ENCODE data around the gene SH3TC1. TPM values are rescaled to one million over a fixed set of nuclear protein-coding genes. Genes with fewer than 3 reads are reported as not detected.

Gene SH3TC1
- polyA plus RNA-seq, 3 donors = 36.9 to 85.7 (median 41.9) TPM

- H3K9me3 Mint-ChIP-seq = peaks cover 0 to 2% (median 0%) of the 10 kb centered on the region in 7 donors
These were observed 40.6 kb downstream of the SH3TC1 start for GRCh38 chr4:8239661-8240060.

More at GRCh38 chr4:8239661-8240060, 40.6 kb downstream of the SH3TC1 start:
- no peaks in the 10 kb centered on the region for H3K79me2 ChIP-seq (ENCODE audit: insufficient read depth, low read length)
- H3K9ac ChIP-seq (ENCODE audit: insufficient read depth, low read length, poor library complexity, severe bottlenecking) = no peak overlapping the region
- peaks cover 75 to 87% of the 10 kb centered on the region in 2 donors for H3K36me3 ChIP-seq (replicated peaks in 1 of 2; ENCODE audit: control insufficient read depth in 1 of 2, insufficient read depth in 2 of 2, low read length in 2 of 2)
- no peaks in the 10 kb centered on the region for H3K27me3 ChIP-seq (ENCODE audit: control insufficient read depth in 2 of 2, insufficient read depth in 2 of 2, low read length in 2 of 2)
- no peak overlapping the region for H3K4me2 ChIP-seq (replicated peaks; ENCODE audit: extremely low read depth, low read length, poor library complexity, severe bottlenecking)
- H4K20me1 ChIP-seq (ENCODE audit: insufficient read depth, low read length) = peaks cover 89% of the 10 kb centered on the region
- peaks cover 16 to 25% of the 10 kb centered on the region in 2 donors for H3K4me1 ChIP-seq (ENCODE audit: control insufficient read depth in 1 of 2, insufficient read depth in 2 of 2, low read length in 2 of 2)
- no peak for DNase-seq
- H3K4me3 ChIP-seq (replicated peaks in 1 of 3; ENCODE audit: low read depth in 2 of 3, low read length in 3 of 3) = no peak overlapping the region
- no peak overlapping the region for H3K4me3 Mint-ChIP-seq
- H3K4me1 Mint-ChIP-seq = peaks cover 34% of the 10 kb centered on the region
- intact Hi-C loops (cut with micrococcal nuclease) = loop anchor here in 1 of 2 donors (5.0 kb wide), 1 partner anchor 62 kb away; no protein-coding TSS in a partner anchor
- no peaks in the 10 kb centered on the region for H3K9me3 ChIP-seq (replicated peaks in 1 of 2; ENCODE audit: control insufficient read depth in 1 of 2, insufficient read depth in 1 of 2, low read length in 2 of 2)
- H3K27ac ChIP-seq (ENCODE audit: low read depth in 1 of 2, low read length in 2 of 2) = no peak overlapping the region
- H2AFZ ChIP-seq (ENCODE audit: insufficient read depth, low read depth, low read length, poor library complexity, severe bottlenecking) = no peak overlapping the region
- H3K27me3 Mint-ChIP-seq (ENCODE audit: low read depth in 3 of 3) = peaks cover 0 to 1% (median 1%) of the 10 kb centered on the region in 3 donors
- no peak overlapping the region for H3K27ac Mint-ChIP-seq
- TF ChIP-seq CTCF (IDR thresholded peaks at IDR 0.05) = no peak
- 94% methylated on average over 9 of the region's 9 CpGs for WGBS (ENCODE audit: insufficient coverage)
- H3K36me3 Mint-ChIP-seq = peaks cover 54 to 70% of the 10 kb centered on the region in 2 donors

Measured in CD14-positive monocyte (primary cell).